Smooth muscle cell (in vitro differentiated cells): ENCODE data around the gene GUK1. TPM values are rescaled to one million over a fixed set of nuclear protein-coding genes. Genes with fewer than 3 reads are reported as not detected.

Experiments used
- DNase-seq: peaks from one replicate; lab custom pipeline; 2025; ENCODE audit not compliant: unreplicated experiment; lab: John Stamatoyannopoulos, UW
- H2AFZ ChIP-seq: fragments of 200-600 bp; sonication (generic); 2 replicates; pipeline ENCODE4 v1.6.0; 2016; ENCODE audit warnings: antibody characterized with exemption, low read depth, mild to moderate bottlenecking
- H3F3A ChIP-seq: fragments of 200-600 bp; sonication (generic); 2 replicates; pipeline ENCODE4 v1.6.0; 2017; ENCODE audit warnings: antibody characterized with exemption, low read depth
- H3K27ac ChIP-seq: fragments of 200-600 bp; sonication (generic); 2 replicates; pipeline ENCODE4 v1.5.1; 2016; ENCODE audit warnings: low read depth, mild to moderate bottlenecking
- H3K27me3 ChIP-seq: fragments of 200-600 bp; sonication (generic); 2 replicates; pipeline ENCODE4 v1.6.1; 2016; ENCODE audit warnings: low read depth, mild to moderate bottlenecking
- H3K36me3 ChIP-seq: fragments of 200-600 bp; sonication (generic); 2 replicates; pipeline ENCODE4 v1.5.1; 2016; ENCODE audit warnings: low read depth
- H3K4me1 ChIP-seq: fragments of 200-600 bp; sonication (generic); 2 replicates; pipeline ENCODE4 v1.5.1; 2016; ENCODE audit warnings: low read depth
- H3K4me2 ChIP-seq: fragments of 200-600 bp; sonication (generic); 2 replicates; pipeline ENCODE4 v1.6.0; 2016; ENCODE audit warnings: mild to moderate bottlenecking
- H3K4me3 ChIP-seq: fragments of 200-600 bp; sonication (generic); 2 replicates; pipeline ENCODE4 v1.5.1; 2016; ENCODE audit warnings: mild to moderate bottlenecking
- H3K79me2 ChIP-seq: fragments of 200-600 bp; sonication (generic); 2 replicates; pipeline ENCODE4 v1.6.0; 2016; ENCODE audit warnings: low read depth, mild to moderate bottlenecking
- H3K9ac ChIP-seq: fragments of 200-600 bp; sonication (generic); 2 replicates; pipeline ENCODE4 v1.6.0; 2016; ENCODE audit warnings: low read depth
- H3K9me3 ChIP-seq: fragments of 200-600 bp; sonication (generic); replicated peaks from 2 replicates; pipeline ENCODE4 v1.5.1; 2016; ENCODE audit warnings: low read depth
- H4K20me1 ChIP-seq: fragments of 200-600 bp; sonication (generic); 2 replicates; pipeline ENCODE4 v1.6.0; 2016; ENCODE audit warnings: low read depth
- WGBS: methylation state at CpG from one replicate; pipeline ENCODE4 v1.1.7; 2016; ENCODE audit warnings: low lambda C conversion rate; 5-methylcytosine and 5-hydroxymethylcytosine counted together
- polyA plus RNA-seq: library from polyadenylated mRNA; unstranded; fragments of >200 nt; fragmentation: Nextera tagmentation; extraction: Ambion mirVana; gene quantifications from 2 replicates; pipeline ENCODE4 v1.2.1, GENCODE V29; 2016
- total RNA-seq: library from RNA; depleted of rRNA; stranded (reverse); fragments of >200 nt; gene quantifications from 2 replicates; pipeline ENCODE4 v1.2.3, GENCODE V29; 2014
- TF ChIP-seq, protein P1 (sequence below): fragments of 200-600 bp; sonication (generic); IDR thresholded peaks from 2 replicates; pipeline ENCODE4 v1.5.1; 2017; ENCODE audit warnings: borderline replicate concordance, mild to moderate bottlenecking, antibody characterized with exemption; ENCODE audit not compliant: insufficient read depth, poor library complexity, severe bottlenecking

The GUK1 gene
- total and polyA plus RNA-seq, 2 experiments from 2014 or later: 205 to 465 TPM

DNA sequence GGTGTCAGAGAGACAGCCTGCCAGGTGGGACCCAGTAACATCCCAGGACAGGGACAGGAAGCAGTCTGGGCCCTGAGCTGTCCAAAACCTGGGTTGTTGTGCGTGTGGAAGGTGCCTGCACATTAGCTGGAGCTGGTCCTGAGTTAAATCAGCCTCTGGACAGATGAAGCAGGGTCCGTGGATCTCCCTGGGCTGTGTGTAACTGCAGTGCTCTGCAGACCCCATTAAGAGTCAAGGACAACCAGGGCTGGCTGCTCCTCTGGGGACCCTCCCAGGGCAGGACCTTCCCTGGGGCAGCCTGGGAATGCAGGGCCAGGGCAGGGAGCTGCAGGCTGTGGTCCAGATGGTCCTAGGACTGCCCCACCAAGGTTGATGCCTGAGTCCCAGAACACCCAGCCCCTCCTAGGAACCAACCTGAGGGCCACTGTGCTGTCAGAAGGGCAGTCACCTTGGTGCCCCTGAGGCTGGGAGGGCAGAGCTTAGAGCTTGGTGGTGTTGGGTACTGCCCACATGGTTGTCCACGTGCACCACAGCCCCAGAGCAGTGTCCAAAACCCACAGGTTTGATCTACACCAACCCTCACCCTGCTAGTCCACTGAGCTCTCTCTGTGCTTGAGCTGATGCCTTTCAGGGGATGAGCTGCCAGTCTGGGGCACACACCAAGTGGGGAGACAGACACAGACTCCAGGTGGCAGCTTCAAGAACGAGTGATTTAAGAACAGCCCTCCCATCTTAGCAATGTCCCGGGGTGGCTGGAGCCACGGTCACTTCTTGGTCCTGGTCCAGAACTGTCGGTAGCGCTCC, 33.9 kb upstream of the GUK1 start:
- no peak for DNase-seq
- H3K79me2 ChIP-seq: peaks cover 24% of the 10 kb centered on the region
- H3K9ac ChIP-seq: no peak overlapping the region
- H3K27ac ChIP-seq: no peak overlapping the region
- peaks cover 3% of the 10 kb centered on the region for H3F3A ChIP-seq
- H3K4me3 ChIP-seq: no peak overlapping the region
- H3K4me2 ChIP-seq: no peak overlapping the region
- no peaks in the 10 kb centered on the region for H3K27me3 ChIP-seq
- H3K36me3 ChIP-seq: no peaks in the 10 kb centered on the region
- H3K4me1 ChIP-seq: peaks cover 12% of the 10 kb centered on the region
- H2AFZ ChIP-seq: no peak overlapping the region
- whole genome bisulfite sequencing: 95% methylated on average over 8 of the region's 8 CpGs
- peaks cover 13% of the 10 kb centered on the region for H4K20me1 ChIP-seq
- TF ChIP-seq, protein P1, sequence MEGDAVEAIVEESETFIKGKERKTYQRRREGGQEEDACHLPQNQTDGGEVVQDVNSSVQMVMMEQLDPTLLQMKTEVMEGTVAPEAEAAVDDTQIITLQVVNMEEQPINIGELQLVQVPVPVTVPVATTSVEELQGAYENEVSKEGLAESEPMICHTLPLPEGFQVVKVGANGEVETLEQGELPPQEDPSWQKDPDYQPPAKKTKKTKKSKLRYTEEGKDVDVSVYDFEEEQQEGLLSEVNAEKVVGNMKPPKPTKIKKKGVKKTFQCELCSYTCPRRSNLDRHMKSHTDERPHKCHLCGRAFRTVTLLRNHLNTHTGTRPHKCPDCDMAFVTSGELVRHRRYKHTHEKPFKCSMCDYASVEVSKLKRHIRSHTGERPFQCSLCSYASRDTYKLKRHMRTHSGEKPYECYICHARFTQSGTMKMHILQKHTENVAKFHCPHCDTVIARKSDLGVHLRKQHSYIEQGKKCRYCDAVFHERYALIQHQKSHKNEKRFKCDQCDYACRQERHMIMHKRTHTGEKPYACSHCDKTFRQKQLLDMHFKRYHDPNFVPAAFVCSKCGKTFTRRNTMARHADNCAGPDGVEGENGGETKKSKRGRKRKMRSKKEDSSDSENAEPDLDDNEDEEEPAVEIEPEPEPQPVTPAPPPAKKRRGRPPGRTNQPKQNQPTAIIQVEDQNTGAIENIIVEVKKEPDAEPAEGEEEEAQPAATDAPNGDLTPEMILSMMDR: no peak
- no peaks in the 10 kb centered on the region for H3K9me3 ChIP-seq

DNA sequence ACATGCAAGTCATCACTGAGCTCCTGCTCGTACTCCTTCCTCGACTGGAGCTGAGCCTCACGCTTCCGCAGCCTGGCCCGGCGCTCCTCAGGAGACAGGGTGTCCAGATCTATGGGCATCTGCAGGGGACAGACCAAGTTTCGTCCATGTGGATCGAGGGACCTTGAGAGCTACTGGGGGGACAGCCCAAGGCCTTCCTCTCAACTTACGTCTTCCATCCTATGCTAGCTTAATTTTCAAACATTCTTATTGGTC, 33.4 kb upstream of the GUK1 start:
- Histone ChIP-seq H4K20me1 (peaks cover 8% of the 10 kb centered on the region), H3F3A (peaks cover 3% of the 10 kb centered on the region), H3K36me3 (no peaks in the 10 kb centered on the region), H3K4me3 (no peak overlapping the region), H3K79me2 (peaks cover 19% of the 10 kb centered on the region), H3K4me1 (peaks cover 12% of the 10 kb centered on the region), H3K27ac (no peak overlapping the region), H2AFZ (no peak overlapping the region), H3K9ac (no peak overlapping the region), H3K27me3 (no peaks in the 10 kb centered on the region), H3K4me2 (no peak overlapping the region), H3K9me3 (no peaks in the 10 kb centered on the region)
- DNase-seq: no peak
- TF ChIP-seq, protein P1: no peak
- WGBS: 99% methylated on average over 9 of the region's 9 CpGs

DNA sequence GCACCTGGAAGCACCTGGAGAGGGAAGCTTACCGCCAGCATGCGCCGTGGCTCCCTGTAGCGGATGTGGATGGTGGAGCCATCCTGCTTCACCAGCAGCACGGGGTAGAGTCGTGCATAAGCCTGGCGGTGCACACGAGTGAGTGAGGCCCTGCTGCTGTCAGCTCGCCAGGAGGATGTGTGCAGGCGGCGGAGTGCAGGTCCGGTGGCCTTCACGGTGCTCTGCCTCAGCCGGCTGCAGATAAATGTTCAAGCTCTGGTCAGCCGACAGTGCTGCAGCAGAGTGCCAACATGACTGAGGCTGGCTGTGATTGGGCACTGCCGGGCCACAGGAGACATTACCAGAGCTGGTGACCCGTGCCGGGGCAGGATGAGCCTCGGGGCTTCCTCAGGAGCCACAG, 32.4 kb upstream of the GUK1 start:
- H3K9ac ChIP-seq: no peak overlapping the region
- WGBS: 98% methylated on average over 19 of the region's 19 CpGs

More for the DNA sequence above, 32.4 kb upstream of the GUK1 start:
- Histone ChIP-seq H3F3A (peaks cover 3% of the 10 kb centered on the region), H3K4me3 (no peak overlapping the region), H3K36me3 (no peaks in the 10 kb centered on the region), H3K79me2 (peaks cover 11% of the 10 kb centered on the region), H3K4me2 (no peak overlapping the region), H4K20me1 (no peaks in the 10 kb centered on the region), H3K4me1 (peaks cover 12% of the 10 kb centered on the region), H3K9me3 (no peaks in the 10 kb centered on the region), H3K27me3 (no peaks in the 10 kb centered on the region), H2AFZ (no peak overlapping the region), H3K27ac (no peak overlapping the region)
- DNase-seq: no peak
- TF ChIP-seq, protein P1: no peak
